Thoracic aorta (tissue), 2 donors: Measurements from ENCODE around the gene CABLES2. TPM values are rescaled to one million over a fixed set of nuclear protein-coding genes. Genes with fewer than 3 reads are reported as not detected.

Experiments used
- ATAC-seq: fragments of 150-250 bp; one replicate; pipeline ENCODE4 v1.8.0; 2017; ENCODE audit warnings: low read depth; ENCODE audit not compliant: insufficient number of reproducible peaks, low FRiP score
- DNase-seq: peaks from one replicate; pipeline ENCODE4 v3.0.0-alpha.2; 2020; ENCODE audit warnings: low spot score
- H3K27ac ChIP-seq, 2 donors: fragments of 200-600 bp; sonication (generic); 1 replicate in 1 of 2; 2 replicates in 1 of 2; pipeline ENCODE4 v1.5.1; 2016; ENCODE audit warnings: mild to moderate bottlenecking in 2 of 2, moderate library complexity in 2 of 2
- H3K27me3 ChIP-seq: fragments of 200-600 bp; sonication (generic); replicated peaks from 2 replicates; pipeline ENCODE4 v1.6.0; 2016; ENCODE audit warnings: mild to moderate bottlenecking; ENCODE audit not compliant: insufficient read depth
- H3K36me3 ChIP-seq: fragments of 200-600 bp; sonication (generic); one replicate; pipeline ENCODE4 v1.5.1; 2016
- H3K4me1 ChIP-seq, 2 donors: fragments of 200-600 bp; sonication (generic); 1 replicate in 1 of 2; 2 replicates in 1 of 2; pipeline versions ENCODE4 v1.5.1 to v1.6.0; 2016; ENCODE audit warnings: low read depth in 2 of 2, mild to moderate bottlenecking in 1 of 2; ENCODE audit not compliant: control insufficient read depth in 1 of 2
- H3K4me3 ChIP-seq: fragments of 200-600 bp; sonication (generic); 2 replicates; pipeline ENCODE4 v1.5.1; 2016; ENCODE audit warnings: mild to moderate bottlenecking
- H3K9me3 ChIP-seq: fragments of 200-600 bp; sonication (generic); 2 replicates; pipeline ENCODE4 v1.5.1; 2016
- total RNA-seq, 2 donors: library from RNA; depleted of rRNA; stranded (reverse); fragments of >200 nt; gene quantifications; one replicate each; pipeline versions ENCODE4 v1.1.0 to v1.2.3, GENCODE V29; 2016
- TF ChIP-seq, protein P1 (sequence below): fragments of 200-600 bp; sonication (generic); IDR thresholded peaks from one replicate; pipeline ENCODE4 v1.5.1; 2019; ENCODE audit warnings: antibody characterized with exemption

CABLES2 gene
- total RNA-seq, 2 donors from 2014 or later = 2.1 to 9.2 TPM

DNA sequence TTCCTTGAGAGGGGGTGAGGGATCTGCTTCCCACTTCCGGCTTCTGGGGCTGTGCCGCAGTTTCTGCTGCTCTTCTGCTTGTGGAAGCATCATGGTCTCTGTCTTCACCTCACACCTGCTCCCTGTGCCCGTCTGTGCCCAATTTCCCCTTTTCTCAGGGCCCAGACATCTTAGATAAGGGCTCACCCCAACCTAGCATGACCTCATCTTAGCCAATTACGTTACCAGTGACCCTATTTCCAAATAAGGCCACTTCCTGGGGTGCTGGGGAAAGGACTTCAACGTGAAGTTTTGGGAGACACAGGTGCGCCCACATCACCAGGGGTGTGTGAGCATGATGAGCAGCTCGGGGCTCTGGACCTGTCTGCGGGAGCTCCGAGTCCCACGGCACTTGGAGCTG is 41.0 kb upstream of the CABLES2 start:
- H3K27ac ChIP-seq = no peak overlapping the region
- DNase-seq (no peak), ATAC-seq (no peak)
- H3K4me1 ChIP-seq = no peaks in the 10 kb centered on the region
- no peaks in the 10 kb centered on the region for H3K9me3 ChIP-seq
- no peak overlapping the region for H3K4me3 ChIP-seq
- no peaks in the 10 kb centered on the region for H3K27me3 ChIP-seq
- TF ChIP-seq, protein P1, sequence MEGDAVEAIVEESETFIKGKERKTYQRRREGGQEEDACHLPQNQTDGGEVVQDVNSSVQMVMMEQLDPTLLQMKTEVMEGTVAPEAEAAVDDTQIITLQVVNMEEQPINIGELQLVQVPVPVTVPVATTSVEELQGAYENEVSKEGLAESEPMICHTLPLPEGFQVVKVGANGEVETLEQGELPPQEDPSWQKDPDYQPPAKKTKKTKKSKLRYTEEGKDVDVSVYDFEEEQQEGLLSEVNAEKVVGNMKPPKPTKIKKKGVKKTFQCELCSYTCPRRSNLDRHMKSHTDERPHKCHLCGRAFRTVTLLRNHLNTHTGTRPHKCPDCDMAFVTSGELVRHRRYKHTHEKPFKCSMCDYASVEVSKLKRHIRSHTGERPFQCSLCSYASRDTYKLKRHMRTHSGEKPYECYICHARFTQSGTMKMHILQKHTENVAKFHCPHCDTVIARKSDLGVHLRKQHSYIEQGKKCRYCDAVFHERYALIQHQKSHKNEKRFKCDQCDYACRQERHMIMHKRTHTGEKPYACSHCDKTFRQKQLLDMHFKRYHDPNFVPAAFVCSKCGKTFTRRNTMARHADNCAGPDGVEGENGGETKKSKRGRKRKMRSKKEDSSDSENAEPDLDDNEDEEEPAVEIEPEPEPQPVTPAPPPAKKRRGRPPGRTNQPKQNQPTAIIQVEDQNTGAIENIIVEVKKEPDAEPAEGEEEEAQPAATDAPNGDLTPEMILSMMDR = no peak
- H3K36me3 ChIP-seq = no peaks in the 10 kb centered on the region

DNA sequence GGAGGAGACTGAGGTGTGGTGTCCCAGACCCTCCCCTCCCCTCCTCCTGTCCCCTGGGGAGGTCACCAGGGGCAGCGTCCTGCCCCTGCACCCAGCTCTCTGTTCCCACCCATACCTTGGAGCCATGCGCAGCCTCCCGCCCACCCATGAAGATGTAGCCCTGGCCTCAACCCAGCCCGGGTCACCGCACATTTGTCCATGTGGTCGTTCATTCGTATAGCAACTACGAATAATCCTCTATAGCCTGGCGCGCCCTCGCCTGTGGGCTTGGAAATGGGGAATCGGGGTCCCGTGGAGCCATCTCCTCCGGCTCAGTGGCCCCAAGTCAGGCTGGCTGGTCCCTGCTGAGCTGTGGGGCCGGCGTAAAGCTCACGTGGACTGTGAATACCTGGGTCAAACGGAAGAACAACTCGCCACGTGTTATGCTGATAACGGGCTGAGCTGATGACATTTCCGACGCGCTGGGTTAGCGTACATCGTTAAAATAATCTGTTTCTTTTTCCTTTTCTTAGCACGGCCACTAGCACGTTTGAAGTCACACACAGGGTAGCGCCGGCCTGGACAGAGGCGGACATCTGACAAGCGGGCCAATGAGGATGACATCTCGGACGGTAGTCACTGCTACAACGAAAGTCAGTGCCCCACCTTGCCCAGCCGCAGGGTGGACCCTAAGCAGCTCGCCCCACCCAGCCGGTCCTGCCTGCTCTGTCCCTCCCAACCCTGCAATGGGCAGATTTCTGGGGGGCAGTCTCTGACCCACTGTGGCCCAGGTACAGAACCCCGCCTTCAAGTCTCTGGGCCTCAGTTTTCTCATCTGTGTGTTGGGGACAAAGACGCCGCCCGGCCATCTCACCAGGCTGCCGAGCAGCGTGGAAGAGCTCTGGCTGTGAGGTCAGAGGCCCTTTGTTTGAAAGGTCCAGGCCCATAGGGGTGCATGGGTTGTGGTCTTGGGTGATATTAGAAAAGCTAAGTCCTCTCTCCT is 40.1 kb upstream of the CABLES2 start:
- Histone ChIP-seq H3K4me3 (no peak overlapping the region), H3K36me3 (no peaks in the 10 kb centered on the region), H3K9me3 (no peaks in the 10 kb centered on the region), H3K27ac (no peak overlapping the region), H3K27me3 (no peaks in the 10 kb centered on the region), H3K4me1 (no peaks in the 10 kb centered on the region)
- no peak for DNase-seq
- TF ChIP-seq, protein P1 = no peak
- ATAC-seq = no peak

DNA sequence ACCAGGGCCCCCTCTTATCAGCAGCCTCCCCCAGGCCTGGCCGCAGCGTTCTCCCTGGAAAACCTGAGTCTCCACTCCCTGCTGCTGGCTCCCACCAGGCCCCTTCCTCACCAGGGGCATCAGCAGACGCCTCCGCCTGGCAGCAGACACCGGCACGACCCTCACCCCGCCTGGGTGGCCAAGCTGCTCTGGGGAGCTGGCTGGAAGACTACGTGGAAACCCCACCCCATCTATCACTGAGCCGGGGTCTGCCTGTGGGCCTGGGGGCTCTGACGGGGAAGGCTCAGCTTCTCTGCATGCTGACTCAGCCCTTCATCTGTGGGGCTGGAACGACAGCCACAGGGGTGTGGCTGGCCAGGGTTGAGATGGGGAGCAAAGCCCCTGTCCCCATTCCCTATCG is 39.4 kb upstream of the CABLES2 start:
- Histone ChIP-seq H3K4me1 (no peaks in the 10 kb centered on the region), H3K27ac (no peak overlapping the region), H3K36me3 (no peaks in the 10 kb centered on the region), H3K27me3 (no peaks in the 10 kb centered on the region), H3K9me3 (no peaks in the 10 kb centered on the region), H3K4me3 (no peak overlapping the region)
- ATAC-seq = no peak
- no peak for DNase-seq
- TF ChIP-seq, protein P1 = no peak

DNA sequence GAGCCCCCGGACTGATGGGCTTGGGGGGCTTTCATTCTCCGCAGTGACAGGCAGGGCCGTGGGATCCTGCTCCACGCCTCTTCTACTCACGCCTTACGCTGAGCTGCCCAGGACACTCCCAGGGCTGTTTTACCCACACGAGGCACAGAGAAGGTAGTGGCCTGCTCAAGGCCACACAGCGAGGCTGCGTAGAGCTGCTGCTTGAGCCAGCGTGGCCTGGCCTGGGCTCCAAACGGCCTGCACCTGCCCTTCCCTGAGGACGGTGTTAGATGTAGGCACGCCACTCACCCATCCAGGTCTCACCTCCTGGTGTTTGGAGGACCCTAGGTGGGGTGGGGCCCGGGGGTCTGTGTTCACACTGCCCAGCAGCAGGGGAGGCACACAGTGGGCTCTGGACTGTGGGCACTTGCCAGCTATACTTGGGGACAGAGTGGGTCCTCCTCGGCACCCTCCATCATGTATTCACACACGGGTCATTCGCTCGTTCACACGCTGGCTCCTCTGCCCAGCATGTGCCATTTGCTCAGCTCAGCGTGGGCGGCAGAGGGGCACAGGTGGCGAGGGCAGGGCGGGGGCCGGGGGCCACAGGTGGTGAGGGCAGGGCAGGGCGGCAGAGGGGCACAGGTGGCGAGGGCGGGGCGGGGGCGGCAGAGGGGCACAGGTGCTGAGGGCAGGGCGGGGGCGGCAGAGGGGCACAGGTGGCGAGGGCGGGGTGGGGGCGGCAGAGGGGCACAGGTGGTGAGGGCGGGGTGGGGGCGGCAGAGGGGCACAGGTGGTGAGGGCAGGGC is 38.7 kb upstream of the CABLES2 start:
- Histone ChIP-seq H3K4me1 (no peaks in the 10 kb centered on the region), H3K27me3 (no peaks in the 10 kb centered on the region), H3K9me3 (no peaks in the 10 kb centered on the region), H3K36me3 (no peaks in the 10 kb centered on the region), H3K4me3 (no peak overlapping the region), H3K27ac (no peak overlapping the region)
- ATAC-seq = no peak
- no peak for DNase-seq
- TF ChIP-seq, protein P1 = no peak

DNA sequence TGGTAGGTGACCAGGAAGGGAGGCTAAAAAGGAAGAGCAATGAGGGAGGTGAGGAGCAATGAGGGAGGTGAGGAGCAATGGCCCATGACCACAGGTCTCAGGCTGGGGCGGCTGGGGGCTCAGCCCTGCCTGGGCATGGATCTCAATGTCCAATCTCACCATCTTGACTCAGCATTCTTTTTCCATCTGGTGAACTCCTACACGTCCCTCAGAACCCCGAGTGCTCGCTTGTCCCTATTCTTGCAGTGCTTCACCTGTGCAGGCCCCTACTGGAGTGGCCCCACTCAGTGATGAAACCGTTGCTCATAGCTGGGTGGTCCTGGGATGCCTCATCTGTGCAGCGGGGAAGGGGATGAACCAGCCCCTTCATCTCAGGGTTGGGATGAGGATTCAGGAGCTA is 37.2 kb upstream of the CABLES2 start:
- no peak for DNase-seq

More for the DNA sequence above, 37.2 kb upstream of the CABLES2 start:
- H3K4me1 ChIP-seq = no peaks in the 10 kb centered on the region
- no peak overlapping the region for H3K27ac ChIP-seq
- no peaks in the 10 kb centered on the region for H3K36me3 ChIP-seq
- H3K4me3 ChIP-seq = no peak overlapping the region
- no peaks in the 10 kb centered on the region for H3K9me3 ChIP-seq
- no peak for ATAC-seq
- TF ChIP-seq, protein P1 = no peak
- H3K27me3 ChIP-seq = no peaks in the 10 kb centered on the region
